ENCODE measurements around the gene RAI1.

- TF ChIP-seq SIN3A (conservative IDR thresholded peaks at IDR 0.05 in 1 of 2, IDR thresholded peaks at IDR 0.05 in 1 of 2; ENCODE audit: low read depth in 1 of 2, low read length in 2 of 2) = no peak
- TF ChIP-seq CTCF (IDR thresholded peaks at IDR 0.05; ENCODE audit: control extremely low read depth in 1 of 3, insufficient read depth in 1 of 3, low read depth in 1 of 3, low read length in 3 of 3) = no peak
- no peak for TF ChIP-seq SIRT6 (IDR thresholded peaks at IDR 0.05; ENCODE audit: low read length)
- TF ChIP-seq MAX (IDR thresholded peaks at IDR 0.05) = no peak
- TF ChIP-seq ATF3 (IDR thresholded peaks at IDR 0.05; ENCODE audit: insufficient read depth, low read depth, low read length) = no peak
- no peak for TF ChIP-seq RBBP5 (IDR thresholded peaks at IDR 0.05; ENCODE audit: borderline replicate concordance, low read depth, low read length)
- TF ChIP-seq EZH2 (IDR thresholded peaks at IDR 0.05; ENCODE audit: low read depth, low read length, severe bottlenecking) = no peak
- no peak for TF ChIP-seq ZNF274 (IDR thresholded peaks at IDR 0.05; ENCODE audit: borderline replicate concordance, extremely low read depth, low read length)
- TF ChIP-seq KDM5A (IDR thresholded peaks at IDR 0.05; ENCODE audit: low read length) = no peak
- TF ChIP-seq POLR2A (IDR thresholded peaks at IDR 0.05; ENCODE audit: control extremely low read depth in 1 of 2, low read depth in 2 of 2, low read length in 2 of 2) = no peak
Observed at GRCh38 chr17:17813055-17813724, 131.9 kb downstream of the RAI1 start.

Data from H1 (cell line).